Fibroblast of gingiva (primary cell): ENCODE measurements around the gene DDX54.

ENCODE experiments used
- DNase-seq: peaks from one replicate; pipeline ENCODE4 v3.0.0-alpha.2; 2011; ENCODE audit warnings: low read depth

The DDX54 gene

DNA sequence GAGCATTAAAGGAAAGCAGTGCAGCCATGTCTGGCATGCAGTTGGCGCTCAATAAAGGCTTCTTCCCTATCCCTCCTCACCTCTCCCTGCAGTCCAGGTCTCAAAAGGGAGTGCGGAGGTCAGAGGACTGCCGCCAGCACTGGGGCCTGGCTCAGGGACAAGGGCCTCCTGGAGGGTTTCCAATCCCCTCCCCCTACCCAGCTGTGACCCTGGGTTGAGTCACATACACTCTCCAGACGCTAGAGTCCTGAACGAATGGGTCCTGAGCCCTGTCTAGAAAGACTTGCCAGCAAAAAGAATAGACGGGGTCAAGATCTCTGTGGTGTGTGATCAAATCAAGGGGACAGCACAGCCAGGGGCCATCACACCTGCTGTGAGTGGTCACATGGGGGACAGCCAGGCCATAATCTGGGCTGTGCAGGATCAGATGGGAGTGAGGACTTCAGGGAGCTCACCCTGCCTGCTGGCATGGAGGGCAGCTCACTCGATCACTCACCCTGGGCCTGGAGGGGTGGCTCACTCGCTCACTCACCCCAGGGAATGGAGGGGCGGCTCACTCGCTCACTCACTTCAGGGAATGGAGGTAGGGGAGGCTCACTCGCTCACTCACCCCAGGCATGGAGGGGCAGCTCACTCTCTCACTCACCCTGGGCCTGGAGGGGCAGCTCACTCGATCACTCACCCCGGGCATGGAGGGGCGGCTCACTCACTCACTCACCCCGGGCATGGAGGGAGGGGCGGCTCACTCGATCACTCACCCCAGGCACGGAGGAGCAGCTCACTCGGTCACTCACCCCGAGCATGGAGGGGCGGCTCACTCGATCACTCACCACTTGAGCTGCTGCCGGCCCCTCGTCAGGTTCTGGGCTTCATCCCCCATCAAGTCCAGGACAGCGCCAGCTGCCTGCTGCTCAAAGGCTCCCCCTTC, 22.9 kb downstream of the DDX54 start:
- DNase-seq = no peak

- no peak for DNase-seq
Measured at GRCh38 chr12:113161415-113162016, 23.8 kb downstream of the DDX54 start.

DNA sequence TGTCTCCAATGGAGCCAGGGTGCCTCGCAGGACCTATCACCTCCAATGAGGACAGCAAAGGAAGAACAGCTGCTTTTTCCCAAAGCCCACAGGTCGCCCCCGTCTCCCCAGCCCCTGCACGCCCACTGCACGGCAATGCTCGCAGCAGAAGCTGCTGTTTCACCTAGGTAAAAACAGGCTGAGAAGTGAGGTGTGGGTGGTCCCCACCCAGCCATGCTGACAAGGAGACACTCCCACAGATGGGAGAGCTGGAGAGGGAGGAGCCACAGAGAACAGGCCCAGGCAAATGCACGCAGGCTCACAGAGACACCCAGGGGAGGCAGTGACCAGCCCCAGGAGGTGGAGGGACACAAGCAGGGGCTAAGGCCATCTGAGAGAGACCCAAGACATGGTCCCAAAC, 25.3 kb downstream of the DDX54 start:
- no peak for DNase-seq

DNA sequence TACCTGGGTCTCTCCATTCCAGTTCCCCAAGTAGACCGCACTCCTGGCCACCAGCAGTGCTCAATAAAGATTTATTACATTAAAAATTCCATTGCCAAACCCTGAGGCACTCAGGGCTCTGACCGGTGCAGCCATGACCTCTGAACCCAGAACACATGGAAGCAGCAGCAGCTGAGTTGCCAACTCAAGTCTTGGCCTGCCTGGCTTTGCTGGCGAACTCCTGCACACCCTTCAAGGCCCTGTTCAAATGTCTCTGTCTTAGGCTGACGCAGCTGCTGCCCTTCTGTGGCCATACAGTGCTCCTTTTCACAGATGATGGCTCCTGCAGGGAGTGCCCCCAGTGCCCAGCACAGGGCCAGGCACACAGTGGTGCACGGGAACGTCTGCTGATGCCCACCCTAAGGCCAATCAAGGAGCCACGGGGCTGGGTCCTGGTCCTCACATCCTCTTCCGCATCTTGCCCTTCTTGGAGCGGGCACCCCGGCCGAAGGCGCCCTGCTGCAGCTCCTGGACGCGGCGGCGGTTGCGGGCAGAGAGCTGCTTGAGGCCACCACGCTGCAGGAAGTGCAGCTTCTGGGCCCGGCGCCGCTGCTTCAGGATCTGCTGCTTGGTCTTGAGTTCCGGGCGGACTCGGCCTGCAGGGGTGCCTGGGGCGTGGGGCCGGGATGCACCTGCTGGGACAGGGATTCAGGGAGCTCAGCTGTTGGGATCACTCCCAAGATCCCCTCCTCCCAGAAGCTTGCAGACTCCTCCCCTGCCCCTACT, 26.7 kb downstream of the DDX54 start:
- DNase-seq = no peak

DNA sequence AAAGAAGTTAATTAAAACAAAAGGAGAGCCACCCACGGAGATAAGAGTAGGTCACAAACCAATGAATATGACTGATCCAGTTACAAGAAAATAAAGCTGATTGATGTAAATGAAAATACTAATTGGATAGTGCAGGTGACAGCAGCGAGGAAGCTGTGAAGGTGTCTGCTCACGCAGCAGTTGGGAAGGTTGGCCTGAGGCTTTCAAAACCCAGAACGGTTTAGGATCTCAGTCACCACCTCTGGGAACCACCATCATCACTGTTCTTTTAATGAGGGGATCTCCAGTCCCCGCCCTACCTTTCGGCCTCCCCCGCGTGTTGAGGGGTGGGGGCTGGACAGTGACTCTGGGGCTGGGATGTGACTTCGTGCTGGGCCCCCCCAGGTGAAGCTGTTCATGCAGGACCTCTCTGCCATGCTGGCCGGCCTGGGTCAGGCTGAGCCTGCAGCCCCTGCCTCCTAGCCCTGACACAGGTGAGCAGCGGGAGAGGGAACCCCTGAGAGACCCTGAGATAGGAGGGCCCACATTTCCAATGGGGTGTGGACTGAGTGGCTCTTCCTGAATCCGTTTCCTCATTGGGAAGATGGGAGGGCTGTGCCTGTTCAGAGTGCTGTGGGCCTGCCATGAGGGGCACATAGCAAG, 27.9 kb downstream of the DDX54 start:
- no peak for DNase-seq

DNA sequence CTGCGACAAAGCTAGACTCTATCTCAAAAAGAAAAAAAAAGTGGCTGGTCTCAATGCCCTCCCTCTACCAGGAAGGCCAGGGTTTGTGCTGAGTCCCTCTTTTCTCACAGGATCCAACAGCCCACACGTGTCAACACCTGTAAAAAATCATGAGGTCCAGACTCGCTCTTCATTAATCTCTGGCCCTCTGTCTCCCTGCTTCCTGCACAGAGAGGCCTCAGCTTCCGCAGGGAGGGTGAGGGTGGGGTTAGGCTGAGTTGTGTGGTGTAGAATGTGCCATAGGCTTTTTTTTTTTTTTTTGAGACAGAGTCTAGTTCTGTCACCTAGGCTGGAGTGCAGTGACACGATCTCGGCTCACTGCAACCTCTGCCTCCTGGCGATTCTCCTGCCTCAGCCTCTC, 29.6 kb downstream of the DDX54 start:
- DNase-seq = no peak

DNA sequence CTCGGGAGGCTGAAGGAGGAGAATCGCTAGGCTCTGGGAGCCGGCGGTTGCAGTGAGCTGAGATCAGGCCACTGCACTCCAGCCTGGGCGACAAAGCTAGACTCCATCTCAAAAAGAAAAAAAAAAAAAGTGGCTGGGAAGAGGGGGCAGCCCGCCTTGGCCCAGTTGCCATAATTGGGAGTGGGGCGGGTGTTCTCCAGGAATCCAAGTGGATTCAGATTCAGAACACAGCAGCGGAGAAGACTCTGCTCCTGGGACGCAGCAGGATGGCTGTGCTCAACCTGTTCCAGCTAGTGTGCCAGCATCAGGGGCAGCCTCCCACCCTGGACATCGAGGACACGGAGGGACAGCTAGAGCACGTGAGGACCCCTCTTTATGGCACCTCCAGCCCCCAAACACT, 30.2 kb downstream of the DDX54 start:
- DNase-seq = no peak

DNA sequence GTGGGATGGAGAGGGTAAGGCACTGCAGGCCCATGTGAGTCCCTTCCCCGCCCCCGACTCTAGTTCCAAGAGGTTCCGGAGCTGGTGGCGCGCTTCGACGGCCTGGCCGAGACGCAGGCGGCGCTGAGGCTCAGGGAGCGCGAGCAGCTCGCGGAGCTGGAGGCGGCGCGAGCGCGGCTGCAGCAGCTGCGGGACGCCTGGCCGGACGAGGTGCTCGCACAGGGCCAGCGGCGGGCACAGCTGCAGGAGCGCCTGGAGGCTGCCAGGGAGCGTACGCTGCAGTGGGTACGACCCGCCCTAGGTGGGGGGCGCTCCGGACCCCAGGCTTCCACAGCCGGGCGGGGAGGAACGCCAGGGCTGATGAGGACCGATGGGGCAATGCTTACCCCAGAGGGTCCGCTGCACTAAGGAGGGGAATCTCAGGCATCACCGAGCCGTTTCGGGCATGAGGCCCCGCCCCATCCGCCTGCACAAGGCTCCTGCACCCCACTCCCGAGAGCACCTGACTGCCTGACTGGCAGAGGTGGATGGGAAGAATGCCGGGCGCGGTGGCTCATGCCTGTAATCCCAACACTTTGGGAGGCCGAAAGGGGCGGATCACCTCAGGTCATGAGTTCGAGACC, 30.8 kb downstream of the DDX54 start:
- DNase-seq = peak; percentile 11

DNA sequence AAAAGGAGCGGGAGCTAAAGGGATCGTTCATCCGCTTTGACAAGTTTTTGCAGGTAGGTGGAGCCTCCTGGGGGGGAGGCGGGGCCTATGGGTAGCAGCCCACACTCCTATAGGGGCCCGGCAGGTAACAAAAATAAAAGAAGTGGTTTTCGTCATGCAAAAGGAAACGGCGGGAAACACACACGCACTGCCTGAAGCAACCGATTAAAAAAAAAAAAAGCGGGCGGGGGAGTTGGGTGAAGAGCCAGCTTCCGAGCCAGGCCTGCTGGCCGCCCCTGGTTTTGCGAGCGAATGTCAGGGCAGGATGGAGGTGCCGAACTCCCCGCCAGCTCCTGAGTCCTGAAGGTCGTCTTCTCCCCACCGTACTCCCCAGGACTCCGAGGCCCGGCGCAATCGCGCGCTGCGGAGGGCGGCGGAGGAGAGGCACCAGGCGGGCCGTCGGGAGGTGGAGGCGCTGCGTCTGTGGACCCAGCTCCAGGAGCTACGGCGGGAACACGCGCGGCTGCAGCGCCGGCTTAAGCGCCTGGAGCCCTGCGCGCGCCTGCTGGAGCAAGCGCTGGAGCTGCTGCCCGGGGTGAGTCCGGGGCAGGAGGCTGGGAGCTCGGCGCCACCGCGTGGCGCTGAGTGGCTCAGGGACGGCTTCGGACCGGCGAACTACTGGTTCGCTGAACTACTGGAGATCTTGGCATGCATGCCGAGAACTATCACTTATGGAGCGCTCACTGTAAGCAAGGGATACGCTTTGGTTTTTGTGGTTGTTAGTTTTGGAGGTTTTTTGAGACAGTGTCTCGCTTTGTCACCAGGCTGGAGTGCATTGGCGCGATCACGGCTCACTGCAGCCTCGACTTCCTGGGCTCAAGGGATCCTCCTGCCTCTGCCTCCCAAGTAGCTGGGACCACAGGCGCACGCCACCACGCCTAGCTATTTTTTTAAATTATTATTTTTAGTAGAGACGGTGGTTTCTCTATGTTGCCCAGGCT, 32.2 kb downstream of the DDX54 start:
- DNase-seq = peak; percentile 76

- no peak for DNase-seq
Measured at GRCh38 chr12:113152196-113152834, 33.0 kb downstream of the DDX54 start.

GRCh38 chr12:113151655-113152054, 33.6 kb downstream of the DDX54 start:
- DNase-seq = no peak

DNA sequence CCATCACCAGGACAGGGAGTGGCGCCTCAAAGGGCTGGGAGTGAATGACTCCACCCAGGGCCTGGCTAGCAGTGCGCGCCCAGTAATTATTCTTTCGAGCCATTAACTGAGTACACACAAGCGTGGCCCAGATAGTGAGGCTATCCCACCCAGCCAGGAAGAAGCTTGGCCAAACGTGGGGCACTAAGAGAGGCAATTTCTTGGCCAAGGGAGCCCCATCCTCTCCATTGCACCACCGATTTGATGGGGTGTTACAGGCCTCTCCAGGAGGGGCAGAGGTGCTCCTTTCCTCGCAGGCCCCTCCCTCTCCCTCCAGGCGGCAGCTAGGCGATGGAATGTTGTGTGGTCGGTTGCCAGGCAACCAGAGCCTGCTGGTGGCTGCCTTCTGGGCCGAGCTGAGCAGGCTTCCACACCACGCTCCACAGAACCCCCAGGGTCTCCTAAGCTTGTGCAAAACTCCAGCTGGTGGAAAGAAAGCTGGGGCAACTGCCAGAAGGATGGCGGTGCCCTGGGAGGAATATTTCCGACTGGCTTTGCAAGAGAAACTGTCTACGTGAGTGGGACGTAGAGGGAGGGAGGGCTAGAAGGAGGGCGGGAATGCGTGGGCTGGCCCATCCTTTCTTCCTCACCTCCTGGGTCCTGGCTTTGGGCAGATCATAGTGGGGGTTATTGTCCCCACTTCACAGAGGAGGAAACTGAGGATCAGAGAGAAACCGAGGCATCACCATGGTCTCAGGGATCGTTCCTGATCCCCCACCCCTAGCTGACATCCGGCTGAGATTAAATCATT, 35.7 kb downstream of the DDX54 start, which contains the start of gene CFAP73:
Gene CFAP73, plus strand, starts transcription at position 364 of the 790 bp plus-strand sequence. Its CDS starts 134 bp downstream, at position 498.
- DNase-seq = peak; percentile 80

DNA sequence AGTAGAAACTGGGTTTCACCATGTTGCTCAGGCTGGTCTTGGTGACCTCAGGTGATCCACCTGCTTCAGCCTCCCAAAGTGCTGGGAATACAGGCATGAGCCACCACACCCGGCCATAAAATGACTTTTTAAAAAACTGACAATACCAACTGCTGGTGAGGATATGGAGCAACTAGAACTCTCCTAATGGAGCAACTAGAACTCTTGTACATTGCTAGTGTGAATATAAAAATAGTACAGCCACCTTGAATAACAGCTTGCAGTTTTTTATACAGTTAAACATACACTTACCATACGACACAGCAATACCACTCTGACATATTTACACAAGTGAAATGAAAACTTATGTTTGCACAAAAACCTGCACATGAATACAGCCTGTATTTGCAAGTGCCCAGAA, 38.3 kb downstream of the DDX54 start:
- DNase-seq = no peak

- DNase-seq = peak; percentile 65
Measured at GRCh38 chr12:113145720-113146551, 39.3 kb downstream of the DDX54 start.

- DNase-seq = no peak
Measured at GRCh38 chr12:113144806-113145205, 40.5 kb downstream of the DDX54 start.

GRCh38 chr12:113143959-113144358, 41.3 kb downstream of the DDX54 start:
- no peak for DNase-seq

GRCh38 chr12:113142886-113143332, 42.4 kb downstream of the DDX54 start:
- no peak for DNase-seq
